Dermis microvascular lymphatic vessel endothelial cell (primary cell): ENCODE results near the gene DISP1. TPM values are rescaled to one million over a fixed set of nuclear protein-coding genes. Genes with fewer than 3 reads are reported as not detected.
"Not testable (repeated sequence)": the region's sequence is repeated elsewhere in the genome, so short reads cannot be mapped to it uniquely, and the experiment has no call there.

Source experiments
- DNase-seq, 2 donors: peaks; one replicate each; pipeline versions ENCODE4 v3.0.0 to v3.0.0-alpha.2; 2010; ENCODE audit warnings: low read depth in 2 of 2
- total RNA-seq: library from RNA; depleted of rRNA; stranded (reverse); fragments of >200 nt; gene quantifications from 2 replicates; pipeline ENCODE4 v1.2.1, GENCODE V29; 2014

Gene DISP1
- total RNA-seq, 1 donor from 2014 or later: 0.64 TPM

GRCh38 chr1:222798116-222798515 is 16.7 kb upstream of the DISP1 start:
- peak in 1 of 2 donors; percentile 51 for DNase-seq

GRCh38 chr1:222798975-222799374 is 15.9 kb upstream of the DISP1 start:
- DNase-seq: no peak

GRCh38 chr1:222801067-222801466 is 13.8 kb upstream of the DISP1 start:
- DNase-seq: no peak

GRCh38 chr1:222811671-222812070 is 3.2 kb upstream of the DISP1 start:
- no peak for DNase-seq

GRCh38 chr1:222813866-222814535 is 838 bp upstream of the DISP1 start:
- DNase-seq: no peak

GRCh38 chr1:222815440-222815765 is 564 bp downstream of the DISP1 start:
- no peak for DNase-seq

GRCh38 chr1:222817529-222817928 is 2.7 kb downstream of the DISP1 start:
- DNase-seq: peak in 1 of 2 donors; percentile 76

- DNase-seq: no peak
Observed at GRCh38 chr1:222818171-222818570, 3.3 kb downstream of the DISP1 start.

- no peak for DNase-seq
Observed at GRCh38 chr1:222820171-222820712, 5.4 kb downstream of the DISP1 start.

GRCh38 chr1:222821239-222821638 is 6.4 kb downstream of the DISP1 start:
- no peak for DNase-seq

GRCh38 chr1:222823695-222824094 is 8.9 kb downstream of the DISP1 start:
- no peak for DNase-seq

GRCh38 chr1:222824641-222825040 is 9.8 kb downstream of the DISP1 start:
- DNase-seq: no peak

- no peak for DNase-seq
Observed at GRCh38 chr1:222828939-222829338, 14.1 kb downstream of the DISP1 start.

- no peak for DNase-seq
Observed at GRCh38 chr1:222829868-222830267, 15.0 kb downstream of the DISP1 start.

- DNase-seq: no peak
Observed at GRCh38 chr1:222833356-222833876, 18.6 kb downstream of the DISP1 start.

- no peak for DNase-seq
Observed at GRCh38 chr1:222843469-222844410, 28.9 kb downstream of the DISP1 start.

- DNase-seq: no peak
Observed at GRCh38 chr1:222844411-222844779, 29.6 kb downstream of the DISP1 start.

GRCh38 chr1:222845763-222846162 is 30.9 kb downstream of the DISP1 start:
- no peak for DNase-seq

GRCh38 chr1:222850550-222850949 is 35.7 kb downstream of the DISP1 start:
- not testable (repeated sequence) for DNase-seq

- DNase-seq: no peak
Observed at GRCh38 chr1:222852326-222852725, 37.5 kb downstream of the DISP1 start.

- DNase-seq: no peak
Observed at GRCh38 chr1:222861062-222861461, 46.2 kb downstream of the DISP1 start.
